SK-N-SH (cell line): ENCODE measurements around the gene P2RX3. TPM values are rescaled to one million over a fixed set of nuclear protein-coding genes. Genes with fewer than 3 reads are reported as not detected.

Experiments
- CTCF ChIA-PET: fragments of 300-600, 350-600 bp; formaldehyde crosslinking; extraction: SDS; loops from one replicate; lab custom pipeline; 2021; lab: Yijun Ruan, JAX
- POLR2A ChIA-PET: fragments of 350-600 bp; sonication (Branson Sonifier 250); formaldehyde crosslinking; extraction: SDS; loops from one replicate; lab custom pipeline; 2020; ENCODE audit warnings: antibody characterized with exemption, inconsistent platforms; lab: Yijun Ruan, JAX
- DNase-seq: peaks from one replicate; pipeline ENCODE4 v3.0.0; 2012
- H2AFZ ChIP-seq: fragments of 200-600 bp; sonication (generic); 2 replicates; pipeline ENCODE4 v1.8.1; 2016; ENCODE audit warnings: antibody characterized with exemption, mild to moderate bottlenecking, low read depth
- H3F3A ChIP-seq: fragments of 200-600 bp; sonication (generic); replicated peaks from 2 replicates; pipeline ENCODE3; 2016; ENCODE audit warnings: antibody characterized with exemption, mild to moderate bottlenecking; ENCODE audit not compliant: insufficient read depth
- H3K27ac ChIP-seq, 2 experiments: fragments of 200-500 bp in 1 of 2; fragments of 200-600 bp in 1 of 2; sonication (Bioruptor generic) in 1 of 2; sonication (generic), shearing (Covaris generic) in 1 of 2; 2 replicates each; pipeline versions ENCODE4 v1.5.1 to v1.6.1; 2014 to 2016; ENCODE audit warnings: low read depth in 2 of 2, inconsistent platforms in 1 of 2, low read length in 1 of 2, mild to moderate bottlenecking in 1 of 2, mixed read lengths in 1 of 2
- H3K27me3 ChIP-seq: fragments of 200-600 bp; sonication (generic), shearing (Covaris generic); 2 replicates; pipeline ENCODE4 v1.6.1; 2016; ENCODE audit warnings: mixed run types; ENCODE audit not compliant: insufficient read depth
- H3K36me3 ChIP-seq, 2 experiments: fragments of 200-500 bp in 1 of 2; fragments of 200-600 bp in 1 of 2; sonication (Bioruptor generic) in 1 of 2; sonication (generic) in 1 of 2; replicated peaks in 1 of 2; 2 replicates each; pipeline versions ENCODE3 to v1.5.1; 2014 to 2016; ENCODE audit warnings: low read length in 1 of 2, mild to moderate bottlenecking in 1 of 2; ENCODE audit not compliant: insufficient read depth in 2 of 2, control insufficient read depth in 1 of 2
- H3K4me1 ChIP-seq, 2 experiments: fragments of 200-500 bp in 1 of 2; fragments of 200-600 bp in 1 of 2; sonication (Bioruptor generic) in 1 of 2; sonication (generic), shearing (Covaris generic) in 1 of 2; 2 replicates each; pipeline versions ENCODE4 v1.5.1 to v1.6.1; 2014 to 2016; ENCODE audit warnings: low read depth in 1 of 2, low read length in 1 of 2, mixed run types in 1 of 2; ENCODE audit not compliant: insufficient read depth in 2 of 2, control insufficient read depth in 1 of 2
- H3K4me2 ChIP-seq: fragments of 200-600 bp; sonication (generic), shearing (Covaris generic); 2 replicates; pipeline ENCODE4 v1.6.1; 2017; ENCODE audit warnings: mixed run types
- H3K4me3 ChIP-seq, 2 experiments: fragments of 200-500 bp in 1 of 2; fragments of 200-600 bp in 1 of 2; sonication (Bioruptor generic) in 1 of 2; sonication (generic), shearing (Covaris generic) in 1 of 2; 2 replicates each; pipeline versions ENCODE4 v1.5.1 to v1.8.1; 2014 to 2016; ENCODE audit warnings: low read depth in 2 of 2, inconsistent platforms in 1 of 2, low read length in 1 of 2, mild to moderate bottlenecking in 1 of 2, mixed read lengths in 1 of 2, moderate library complexity in 1 of 2
- H3K79me2 ChIP-seq: fragments of 200-600 bp; sonication (generic); 2 replicates; pipeline ENCODE4 v1.8.1; 2017; ENCODE audit warnings: mild to moderate bottlenecking; ENCODE audit not compliant: insufficient read depth
- H3K9ac ChIP-seq: fragments of 200-600 bp; sonication (generic); 2 replicates; pipeline ENCODE4 v1.6.1; 2017; ENCODE audit warnings: mixed run types
- H3K9me2 ChIP-seq: fragments of 200-600 bp; sonication (generic); 2 replicates; pipeline ENCODE4 v1.6.1; 2017; ENCODE audit warnings: mixed run types
- H3K9me3 ChIP-seq: fragments of 200-600 bp; sonication (generic); 2 replicates; pipeline ENCODE4 v1.6.1; 2017; ENCODE audit warnings: mixed run types, mild to moderate bottlenecking, moderate library complexity
- H4K20me1 ChIP-seq: fragments of 200-600 bp; sonication (generic); 2 replicates; pipeline ENCODE4 v1.6.1; 2017; ENCODE audit warnings: mild to moderate bottlenecking, mixed run types; ENCODE audit not compliant: insufficient read depth
- CHD2 ChIP-seq: fragments of 150-350 bp; IDR thresholded peaks from 2 replicates; pipeline ENCODE4 v1.6.1; 2018; ENCODE audit warnings: low read length; ENCODE audit not compliant: partially characterized antibody
- ELF1 ChIP-seq: IDR thresholded peaks from 2 replicates; pipeline ENCODE4 v1.4.0; 2012
- EP300 ChIP-seq, 2 experiments: IDR thresholded peaks; 2 replicates each; pipeline versions ENCODE4 v1.4.0 to v1.6.1; 2012; ENCODE audit warnings: borderline replicate concordance in 1 of 2, low read depth in 1 of 2, low read length in 1 of 2
- EZH2phosphoT487 ChIP-seq: fragments of 200-600 bp; sonication (generic); IDR thresholded peaks from 2 replicates; pipeline ENCODE4 v1.6.1; 2017; ENCODE audit warnings: low read depth, mixed run types, mild to moderate bottlenecking, antibody characterized with exemption, moderate library complexity, borderline replicate concordance
- FOXM1 ChIP-seq: IDR thresholded peaks from 2 replicates; pipeline ENCODE4 v1.4.0; 2012; ENCODE audit warnings: low read depth, mild to moderate bottlenecking
- GABPA ChIP-seq: IDR thresholded peaks from 2 replicates; pipeline ENCODE4 v1.4.0; 2012; ENCODE audit warnings: low read depth, mild to moderate bottlenecking
- IRF3 ChIP-seq: fragments of 150-350 bp; IDR thresholded peaks from 2 replicates; pipeline ENCODE4 v1.6.1; 2016; ENCODE audit warnings: mild to moderate bottlenecking, low read depth, low read length
- JUND ChIP-seq: IDR thresholded peaks from 2 replicates; pipeline ENCODE4 v1.4.0; 2012
- MEF2A ChIP-seq: IDR thresholded peaks from 2 replicates; pipeline ENCODE4 v1.4.0; 2012; ENCODE audit warnings: low read depth, borderline replicate concordance
- NRF1 ChIP-seq: IDR thresholded peaks from 2 replicates; pipeline ENCODE4 v1.6.1; 2012; ENCODE audit warnings: low read depth, mild to moderate bottlenecking, low read length
- POLR2AphosphoS5 ChIP-seq: IDR thresholded peaks from 2 replicates; pipeline ENCODE4 v1.6.1; 2012; ENCODE audit warnings: low read depth, low read length
- RFX5 ChIP-seq: IDR thresholded peaks from 2 replicates; pipeline ENCODE4 v1.6.1; 2012; ENCODE audit warnings: mild to moderate bottlenecking, improper control_type of control experiment, low read length
- RXRA ChIP-seq: IDR thresholded peaks from 2 replicates; pipeline ENCODE4 v1.4.0; 2012; ENCODE audit warnings: low read depth, mild to moderate bottlenecking, borderline replicate concordance
- SIN3A ChIP-seq: IDR thresholded peaks from 2 replicates; pipeline ENCODE4 v1.6.1; 2012; ENCODE audit warnings: low read depth, mild to moderate bottlenecking, low read length, moderate library complexity, borderline replicate concordance
- TCF12 ChIP-seq: IDR thresholded peaks from 2 replicates; pipeline ENCODE4 v1.4.0; 2012
- TEAD4 ChIP-seq: IDR thresholded peaks from 2 replicates; pipeline ENCODE4 v1.4.0; 2012; ENCODE audit warnings: mild to moderate bottlenecking, borderline replicate concordance; ENCODE audit not compliant: insufficient read depth
- USF1 ChIP-seq: IDR thresholded peaks from 2 replicates; pipeline ENCODE4 v1.4.0; 2012; ENCODE audit warnings: low read depth, borderline replicate concordance
- WGBS: methylation state at CpG from one replicate; pipeline ENCODE4 v1.1.6; 2017; ENCODE audit warnings: low lambda C conversion rate; 5-methylcytosine and 5-hydroxymethylcytosine counted together
- polyA plus RNA-seq, 3 experiments: library from polyadenylated mRNA; depleted of rRNA; stranded (reverse); fragments of >200 nt; gene quantifications; 2 replicates each; pipeline ENCODE4 v1.2.3, GENCODE V29; 2012
- TF ChIP-seq, protein P1 (sequence below): IDR thresholded peaks from 2 replicates; pipeline ENCODE4 v1.4.0; 2012; ENCODE audit warnings: low read depth, borderline replicate concordance
- TF ChIP-seq, protein P2 (sequence below): IDR thresholded peaks from 2 replicates; pipeline ENCODE4 v1.6.1; 2012; ENCODE audit warnings: mild to moderate bottlenecking, low read depth, low read length, moderate library complexity

Gene P2RX3
- polyA plus RNA-seq, 1 of the 3 experiments (the other 2 are of a cell fraction), result not detected

- H4K20me1 ChIP-seq, result no peaks in the 10 kb centered on the region
- no peaks in the 10 kb centered on the region for H3K9me3 ChIP-seq
- peaks cover 4% of the 10 kb centered on the region for H3F3A ChIP-seq
- TF ChIP-seq USF1, result no peak
- TF ChIP-seq RFX5, result no peak
- TF ChIP-seq EZH2phosphoT487, result no peak
- TF ChIP-seq ELF1, result no peak
- TF ChIP-seq, protein P1, sequence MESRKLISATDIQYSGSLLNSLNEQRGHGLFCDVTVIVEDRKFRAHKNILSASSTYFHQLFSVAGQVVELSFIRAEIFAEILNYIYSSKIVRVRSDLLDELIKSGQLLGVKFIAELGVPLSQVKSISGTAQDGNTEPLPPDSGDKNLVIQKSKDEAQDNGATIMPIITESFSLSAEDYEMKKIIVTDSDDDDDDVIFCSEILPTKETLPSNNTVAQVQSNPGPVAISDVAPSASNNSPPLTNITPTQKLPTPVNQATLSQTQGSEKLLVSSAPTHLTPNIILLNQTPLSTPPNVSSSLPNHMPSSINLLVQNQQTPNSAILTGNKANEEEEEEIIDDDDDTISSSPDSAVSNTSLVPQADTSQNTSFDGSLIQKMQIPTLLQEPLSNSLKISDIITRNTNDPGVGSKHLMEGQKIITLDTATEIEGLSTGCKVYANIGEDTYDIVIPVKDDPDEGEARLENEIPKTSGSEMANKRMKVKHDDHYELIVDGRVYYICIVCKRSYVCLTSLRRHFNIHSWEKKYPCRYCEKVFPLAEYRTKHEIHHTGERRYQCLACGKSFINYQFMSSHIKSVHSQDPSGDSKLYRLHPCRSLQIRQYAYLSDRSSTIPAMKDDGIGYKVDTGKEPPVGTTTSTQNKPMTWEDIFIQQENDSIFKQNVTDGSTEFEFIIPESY, result no peak
- no peak for TF ChIP-seq NRF1
- no peak for TF ChIP-seq CHD2
- TF ChIP-seq TEAD4, result no peak
- no peak for TF ChIP-seq MEF2A
- no peak for TF ChIP-seq JUND
- TF ChIP-seq RXRA, result no peak
- TF ChIP-seq IRF3, result no peak
- TF ChIP-seq TCF12, result no peak
- no peak for TF ChIP-seq GABPA
- TF ChIP-seq FOXM1, result no peak
- no peak for TF ChIP-seq EP300 (IDR thresholded peaks at IDR 0.05; ENCODE audit: borderline replicate concordance in 1 of 2, low read depth in 1 of 2, low read length in 1 of 2)
- TF ChIP-seq, protein P2, sequence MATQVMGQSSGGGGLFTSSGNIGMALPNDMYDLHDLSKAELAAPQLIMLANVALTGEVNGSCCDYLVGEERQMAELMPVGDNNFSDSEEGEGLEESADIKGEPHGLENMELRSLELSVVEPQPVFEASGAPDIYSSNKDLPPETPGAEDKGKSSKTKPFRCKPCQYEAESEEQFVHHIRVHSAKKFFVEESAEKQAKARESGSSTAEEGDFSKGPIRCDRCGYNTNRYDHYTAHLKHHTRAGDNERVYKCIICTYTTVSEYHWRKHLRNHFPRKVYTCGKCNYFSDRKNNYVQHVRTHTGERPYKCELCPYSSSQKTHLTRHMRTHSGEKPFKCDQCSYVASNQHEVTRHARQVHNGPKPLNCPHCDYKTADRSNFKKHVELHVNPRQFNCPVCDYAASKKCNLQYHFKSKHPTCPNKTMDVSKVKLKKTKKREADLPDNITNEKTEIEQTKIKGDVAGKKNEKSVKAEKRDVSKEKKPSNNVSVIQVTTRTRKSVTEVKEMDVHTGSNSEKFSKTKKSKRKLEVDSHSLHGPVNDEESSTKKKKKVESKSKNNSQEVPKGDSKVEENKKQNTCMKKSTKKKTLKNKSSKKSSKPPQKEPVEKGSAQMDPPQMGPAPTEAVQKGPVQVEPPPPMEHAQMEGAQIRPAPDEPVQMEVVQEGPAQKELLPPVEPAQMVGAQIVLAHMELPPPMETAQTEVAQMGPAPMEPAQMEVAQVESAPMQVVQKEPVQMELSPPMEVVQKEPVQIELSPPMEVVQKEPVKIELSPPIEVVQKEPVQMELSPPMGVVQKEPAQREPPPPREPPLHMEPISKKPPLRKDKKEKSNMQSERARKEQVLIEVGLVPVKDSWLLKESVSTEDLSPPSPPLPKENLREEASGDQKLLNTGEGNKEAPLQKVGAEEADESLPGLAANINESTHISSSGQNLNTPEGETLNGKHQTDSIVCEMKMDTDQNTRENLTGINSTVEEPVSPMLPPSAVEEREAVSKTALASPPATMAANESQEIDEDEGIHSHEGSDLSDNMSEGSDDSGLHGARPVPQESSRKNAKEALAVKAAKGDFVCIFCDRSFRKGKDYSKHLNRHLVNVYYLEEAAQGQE, result no peak
- TF ChIP-seq POLR2AphosphoS5, result no peak
- no peak for TF ChIP-seq SIN3A
- peaks cover 4 to 18% of the 10 kb centered on the region in 2 experiments; a peak in 3 of 4 replicates for H3K4me1 ChIP-seq
- CTCF ChIA-PET, result interaction anchor here (1.2 to 2.2 kb wide), 3 partner anchors 13 to 449 kb away, joined by 3 to 13 read pairs (median 5); no protein-coding TSS in a partner anchor
- H3K9me2 ChIP-seq, result no peaks in the 10 kb centered on the region
- H3K9ac ChIP-seq, result no peak overlapping the region
- no peaks in the 10 kb centered on the region for H3K79me2 ChIP-seq
- no peak for DNase-seq
- 32% methylated on average over 1 of the region's 1 CpG for WGBS
- no peak overlapping the region for H2AFZ ChIP-seq
- POLR2A ChIA-PET, result interaction anchor here (1.5 kb wide), 1 partner anchor 16 kb away, joined by 3 read pairs; no protein-coding TSS in a partner anchor
- H3K27me3 ChIP-seq, result no peaks in the 10 kb centered on the region
- no peak overlapping the region for H3K4me2 ChIP-seq
- H3K36me3 ChIP-seq, result no peaks in the 10 kb centered on the region
- H3K27ac ChIP-seq, result no peak overlapping the region
- no peak overlapping the region for H3K4me3 ChIP-seq
These were observed 47.9 kb upstream of the P2RX3 start for GRCh38 chr11:57290288-57290687.
